Renal cortical epithelial cell (primary cell): Measurements from ENCODE around the gene GALNT1. TPM values are rescaled to one million over a fixed set of nuclear protein-coding genes. Genes with fewer than 3 reads are reported as not detected.
A peak's percentile ranks its signal among the peaks of the same experiment; 100 is the strongest.

Experiments used
- DNase-seq: peaks from one replicate; pipeline ENCODE4 v3.0.0-alpha.2; 2011; ENCODE audit warnings: low read depth
- total RNA-seq: library from RNA; depleted of rRNA; stranded (reverse); fragments of >200 nt; gene quantifications from 2 replicates; pipeline ENCODE4 v1.2.3, GENCODE V29; 2014

Gene GALNT1
- total RNA-seq, 1 donor from 2014 or later: 123 TPM

DNA sequence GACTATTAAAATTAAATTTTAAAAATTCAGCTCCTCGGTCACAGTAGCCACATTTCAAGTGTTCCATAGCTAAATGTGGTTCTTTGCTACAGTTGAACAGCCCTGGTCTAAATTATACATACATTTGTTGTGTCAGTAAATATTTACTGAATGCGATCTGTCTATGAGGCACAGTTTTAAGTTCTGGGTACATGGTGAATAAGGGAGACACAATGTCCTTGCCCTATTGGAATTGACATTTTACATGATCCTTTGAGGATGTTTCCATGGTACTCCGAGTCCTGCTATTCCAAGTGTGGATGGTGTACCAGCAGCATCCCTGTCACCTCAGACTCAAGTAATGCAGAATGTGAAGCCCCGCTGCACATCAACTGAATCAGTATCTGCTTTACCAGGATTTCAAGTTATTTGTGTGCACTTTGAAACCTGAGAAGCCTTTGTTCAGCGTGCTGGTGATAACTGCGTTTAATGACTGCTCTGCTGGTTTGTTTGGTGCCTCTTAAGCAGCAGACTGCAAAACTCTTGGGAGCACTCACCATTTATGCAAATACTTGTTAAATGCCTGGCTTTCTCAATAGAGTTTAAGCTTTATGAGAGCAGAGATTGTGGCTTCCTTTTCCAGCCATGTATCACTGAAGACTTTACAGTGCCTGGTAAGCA lies 1.5 kb downstream of the GALNT1 start:
- peak; percentile 71 for DNase-seq

DNA sequence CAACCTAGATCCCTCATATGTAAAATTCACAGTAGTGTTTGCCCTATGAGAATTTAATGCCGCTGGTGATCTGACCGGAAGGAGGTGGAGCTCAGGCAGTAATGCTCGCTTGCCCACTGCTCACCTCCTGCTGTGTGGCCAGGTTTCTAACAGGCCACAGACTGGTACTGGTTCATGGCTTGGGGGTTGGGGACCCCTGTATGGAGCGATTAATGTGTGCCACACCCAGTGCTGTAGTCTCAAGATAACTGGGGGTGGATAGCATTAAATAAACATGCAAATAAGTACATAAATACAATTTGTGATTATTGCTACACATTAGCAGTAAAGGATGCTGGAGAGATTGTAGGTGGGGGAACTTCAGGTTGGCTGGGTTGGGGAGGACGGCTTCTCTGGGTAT lies 3.2 kb downstream of the GALNT1 start:
- DNase-seq: no peak

DNA sequence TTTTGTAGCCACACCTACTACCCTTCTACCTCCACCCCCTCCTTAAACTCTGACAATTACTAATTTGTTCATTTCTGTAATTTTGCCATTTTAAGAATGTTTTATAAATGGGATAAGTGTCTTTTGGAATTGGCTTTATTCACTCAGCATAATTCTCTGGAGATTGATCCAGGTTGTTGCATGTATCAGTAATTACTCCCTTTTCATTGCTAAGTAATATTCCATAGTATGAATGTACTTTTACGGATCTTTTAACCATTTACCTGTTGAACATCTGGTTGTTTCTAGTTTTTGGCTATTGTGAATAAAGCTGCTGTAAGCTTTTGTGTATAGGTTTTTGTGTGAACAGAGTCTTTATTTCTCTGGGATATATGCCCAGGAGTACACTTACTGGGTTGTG lies 4.1 kb downstream of the GALNT1 start:
- DNase-seq: no peak

DNA sequence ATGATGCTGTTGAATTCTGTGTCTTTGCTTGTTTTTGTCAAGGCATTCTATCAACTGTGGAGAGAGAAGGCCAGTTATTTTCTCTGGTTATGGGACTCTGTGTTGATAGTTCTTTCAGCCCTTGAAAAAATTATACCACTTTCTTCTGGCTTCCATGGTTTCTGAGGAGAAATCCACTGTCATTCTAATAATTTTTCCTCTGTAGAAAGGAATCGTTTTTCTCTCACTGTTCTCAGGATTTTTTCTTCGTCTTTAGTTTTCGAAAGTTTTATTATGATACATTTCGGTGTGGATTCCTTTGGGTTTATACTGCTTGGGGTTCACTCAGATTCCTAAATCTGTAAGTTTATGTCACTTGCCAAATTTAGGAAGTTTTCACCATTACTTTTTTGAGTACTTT lies 6.6 kb downstream of the GALNT1 start:
- DNase-seq: no peak

DNA sequence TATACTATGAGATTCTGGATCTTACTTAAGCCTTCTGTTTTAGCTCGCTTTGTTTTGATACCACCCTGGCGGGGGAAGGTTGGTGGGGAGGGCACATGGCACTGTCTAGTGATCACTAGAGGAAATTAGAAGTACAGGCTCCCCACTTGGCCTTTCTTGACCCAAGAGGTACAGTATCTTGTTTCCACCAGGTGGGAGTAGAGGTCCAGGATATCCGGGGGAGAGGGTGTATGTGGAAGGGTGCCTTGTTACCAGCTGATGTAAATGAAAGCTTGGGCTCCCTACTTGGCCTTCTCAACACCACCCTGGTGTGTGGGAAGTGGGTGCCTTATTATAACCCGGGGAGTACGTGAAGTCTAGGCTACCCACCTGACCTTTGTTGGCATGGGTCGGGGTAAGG lies 7.5 kb downstream of the GALNT1 start:
- DNase-seq: no peak

DNA sequence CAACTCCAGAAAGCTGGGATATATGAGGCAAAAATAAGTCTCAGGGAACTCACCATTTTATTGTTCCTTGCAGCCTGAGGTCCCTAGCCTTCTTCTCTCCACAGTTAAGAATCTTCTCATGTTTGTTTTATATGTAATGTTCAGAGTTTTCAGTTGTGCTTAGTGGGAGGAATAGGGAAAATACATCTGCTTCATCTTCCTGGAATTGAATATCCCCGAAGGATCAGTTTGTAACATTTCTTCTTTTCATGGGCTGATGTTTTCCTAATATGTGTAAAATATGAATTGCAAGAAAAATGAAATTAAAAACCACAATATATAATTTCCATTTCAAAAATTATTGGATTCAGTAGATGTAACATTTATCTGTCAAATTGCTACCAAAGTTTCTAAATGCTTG lies 8.0 kb downstream of the GALNT1 start:
- no peak for DNase-seq

DNA sequence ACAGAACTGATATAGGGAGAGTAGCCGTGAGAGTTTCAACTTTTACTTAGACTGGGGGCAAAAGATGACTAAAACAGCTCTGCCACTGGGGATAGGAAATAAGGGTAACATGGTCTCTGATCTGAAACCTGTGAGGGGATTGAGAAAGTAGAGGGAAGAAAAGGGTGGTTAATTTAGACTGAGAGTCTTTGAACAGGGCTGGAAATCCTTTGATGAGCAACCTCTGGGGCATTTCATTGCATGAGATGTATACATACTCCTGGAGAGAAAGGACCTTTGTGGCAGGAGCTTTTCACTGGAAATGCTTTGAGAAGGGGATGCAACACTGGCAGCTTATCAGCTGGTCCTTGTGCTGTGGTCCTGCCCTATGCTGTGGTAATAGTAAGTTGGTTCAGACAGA lies 9.4 kb downstream of the GALNT1 start:
- no peak for DNase-seq

DNA sequence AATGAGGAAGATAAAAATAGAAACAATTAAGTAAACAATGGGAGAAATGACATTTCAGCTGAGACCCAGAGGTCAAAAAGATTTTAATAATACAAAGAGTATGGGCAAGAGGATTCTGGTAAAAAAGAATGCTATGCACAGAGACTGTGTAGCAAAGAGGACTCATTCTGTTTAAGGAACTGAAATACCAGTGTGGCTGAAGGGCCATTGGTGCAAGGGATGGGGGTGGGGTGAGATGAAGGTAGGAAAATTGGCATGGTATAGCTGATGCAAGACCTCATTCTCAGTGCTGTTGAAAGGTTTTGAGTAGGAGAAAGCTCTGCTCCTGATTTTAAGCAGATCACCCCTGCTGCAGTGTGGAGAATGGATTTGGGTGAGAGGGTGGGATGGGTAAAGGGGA lies 10.8 kb downstream of the GALNT1 start:
- no peak for DNase-seq

DNA sequence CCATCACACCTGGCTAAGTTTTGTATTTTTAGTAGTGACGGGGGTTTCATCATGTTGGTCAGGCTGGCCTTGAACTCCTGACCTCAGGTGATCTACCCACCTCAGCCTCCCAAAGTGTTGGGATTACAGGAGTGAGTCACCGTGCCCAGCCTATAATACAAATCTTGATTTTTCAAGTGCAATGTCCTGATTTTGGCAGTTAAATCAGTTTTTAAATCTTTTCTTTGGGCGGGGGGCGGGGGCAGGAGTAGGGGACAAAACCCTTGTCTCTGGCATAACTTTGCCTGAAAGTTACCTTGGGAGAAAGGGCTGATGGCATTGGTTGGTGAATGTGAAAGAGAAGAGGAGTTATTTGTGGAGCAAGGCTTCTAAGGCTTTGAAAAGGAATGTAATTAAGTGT lies 12.3 kb downstream of the GALNT1 start:
- DNase-seq: no peak

DNA sequence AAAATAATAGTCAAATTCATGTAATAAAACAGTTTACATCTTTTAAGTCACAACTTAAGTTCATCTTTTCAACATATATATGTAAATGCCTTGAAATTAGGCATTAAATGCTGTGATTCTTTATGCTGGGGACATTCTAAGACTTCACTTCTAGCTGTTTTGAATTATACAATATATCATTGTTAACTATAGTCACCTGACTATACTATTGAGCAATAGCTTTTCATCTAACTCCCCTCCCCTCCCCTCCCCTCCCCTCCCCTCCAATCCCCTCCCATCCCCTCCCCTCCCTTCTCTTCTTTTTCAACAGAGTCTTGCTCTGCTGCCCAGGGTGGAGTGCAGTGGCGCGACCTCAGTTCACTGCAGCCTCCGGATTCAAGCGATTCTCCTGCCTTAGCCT lies 16.2 kb downstream of the GALNT1 start:
- DNase-seq: no peak

DNA sequence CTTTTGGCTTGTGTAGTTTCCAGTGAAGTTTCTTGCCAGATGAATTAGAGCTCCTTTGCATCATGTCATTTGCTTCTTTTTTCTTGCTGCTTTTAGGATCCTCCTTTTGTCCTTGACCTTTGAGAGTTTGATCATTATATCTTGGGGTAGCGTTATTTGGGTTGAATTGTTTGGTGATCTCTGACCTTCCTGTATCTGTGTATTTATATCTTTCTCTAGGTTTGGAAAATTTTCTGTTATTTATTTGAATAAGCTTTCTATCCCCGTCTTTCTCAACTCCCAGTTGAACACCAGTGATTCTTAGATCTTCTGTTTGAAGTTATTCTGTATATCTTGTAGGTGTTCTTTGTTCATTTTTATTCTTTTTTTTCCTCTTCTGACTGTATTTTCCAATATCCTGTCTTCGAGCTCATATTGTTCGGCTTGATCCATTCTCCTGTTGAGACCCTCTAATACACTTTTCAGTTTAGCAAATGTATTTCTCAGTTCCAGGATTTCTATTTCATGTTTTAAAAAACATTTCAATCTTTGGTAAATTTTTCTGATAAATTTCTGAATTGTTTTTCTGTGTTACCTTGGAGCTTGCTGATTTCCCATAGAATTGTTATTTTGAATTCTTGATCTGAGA lies 20.8 kb downstream of the GALNT1 start:
- DNase-seq: no peak

DNA sequence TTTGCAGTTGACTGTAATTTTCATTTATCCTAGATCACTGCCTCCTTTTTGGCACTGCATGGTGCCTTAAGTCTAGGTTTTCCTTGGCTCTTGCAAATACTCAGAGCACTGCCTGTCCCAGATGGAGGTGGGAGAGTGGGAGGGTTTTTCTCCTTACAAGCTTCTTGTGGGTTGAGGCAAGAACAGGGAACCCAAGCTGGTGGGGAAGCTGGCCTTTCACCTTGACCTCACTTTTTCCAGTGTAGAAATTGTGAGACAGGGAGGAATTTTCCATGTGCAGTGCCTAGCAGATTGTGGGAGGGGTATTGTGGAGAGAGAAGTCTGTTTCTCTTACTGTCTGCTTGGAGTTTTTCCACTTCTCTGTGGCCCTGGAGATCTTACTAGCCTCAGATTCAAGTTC lies 21.5 kb downstream of the GALNT1 start:
- no peak for DNase-seq

DNA sequence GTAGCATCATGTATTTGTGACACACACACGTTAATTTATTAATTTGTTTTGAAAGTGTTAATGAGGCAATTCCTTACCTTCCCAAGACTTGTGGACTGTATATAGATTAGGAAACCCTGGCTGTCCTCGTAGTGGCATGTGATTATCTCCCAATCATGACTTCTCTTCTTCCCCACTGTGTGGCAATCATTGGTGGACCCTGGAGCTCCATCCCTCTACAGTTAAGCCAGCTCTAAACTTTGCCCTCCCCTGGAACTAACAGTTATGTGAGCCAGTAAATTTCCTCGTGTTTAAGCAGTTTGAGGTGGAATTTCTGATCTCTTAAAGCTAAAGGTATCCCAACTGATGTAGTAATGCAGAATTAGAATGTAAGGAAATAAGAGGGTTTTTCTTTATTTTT lies 22.0 kb downstream of the GALNT1 start:
- no peak for DNase-seq

DNA sequence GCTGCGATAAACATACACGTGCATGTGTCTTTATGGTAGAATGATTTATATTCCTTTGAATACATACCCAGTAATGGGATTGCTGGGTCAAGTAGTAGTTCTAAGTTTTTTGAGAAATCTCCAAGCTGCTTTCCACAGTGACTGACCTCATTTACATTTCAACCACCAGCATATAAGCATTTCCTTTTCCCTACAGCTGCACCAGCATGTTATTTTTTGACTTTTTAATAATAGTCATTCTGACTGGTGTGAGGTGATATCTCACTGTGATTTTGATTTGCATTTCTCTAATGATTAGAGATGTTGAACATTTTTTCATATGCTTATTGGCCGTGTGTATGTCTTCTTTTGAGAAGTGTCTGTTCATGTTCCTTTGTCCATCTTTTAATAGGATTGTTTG lies 22.8 kb downstream of the GALNT1 start:
- DNase-seq: no peak

DNA sequence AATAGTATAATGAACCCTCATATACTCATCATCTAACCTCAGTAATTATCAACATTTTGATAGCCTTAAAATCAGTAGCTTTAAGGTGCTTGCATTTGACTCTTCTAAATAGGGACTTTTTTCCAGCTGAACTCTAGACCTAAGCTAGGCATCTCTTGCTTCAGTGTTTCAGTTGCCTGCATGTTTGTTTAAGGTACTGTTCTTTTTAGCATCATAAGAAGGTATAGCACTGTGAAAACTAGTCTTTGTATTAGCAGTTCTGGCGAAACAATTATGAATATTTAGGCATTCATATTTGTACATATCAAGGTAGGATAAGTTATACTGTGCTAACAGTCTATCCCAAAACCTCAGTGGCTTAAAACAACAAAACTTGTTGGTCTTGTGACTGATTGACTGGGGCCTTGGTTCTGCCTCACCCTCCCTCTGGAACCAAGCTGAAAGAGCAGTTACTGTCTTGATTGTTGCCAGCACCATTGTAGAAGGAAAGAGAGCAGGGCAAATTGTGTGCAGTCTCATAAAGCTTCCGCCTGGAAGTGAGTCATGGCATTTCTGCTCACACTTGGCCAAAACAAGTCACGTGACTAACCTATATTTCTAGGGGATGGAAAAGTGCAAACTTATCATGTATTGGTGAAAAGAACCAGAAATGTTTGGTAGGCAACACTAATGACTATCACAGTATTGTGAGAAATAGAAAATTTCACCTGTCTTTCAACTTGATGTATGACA lies 24.3 kb downstream of the GALNT1 start:
- peak; percentile 37 for DNase-seq

DNA sequence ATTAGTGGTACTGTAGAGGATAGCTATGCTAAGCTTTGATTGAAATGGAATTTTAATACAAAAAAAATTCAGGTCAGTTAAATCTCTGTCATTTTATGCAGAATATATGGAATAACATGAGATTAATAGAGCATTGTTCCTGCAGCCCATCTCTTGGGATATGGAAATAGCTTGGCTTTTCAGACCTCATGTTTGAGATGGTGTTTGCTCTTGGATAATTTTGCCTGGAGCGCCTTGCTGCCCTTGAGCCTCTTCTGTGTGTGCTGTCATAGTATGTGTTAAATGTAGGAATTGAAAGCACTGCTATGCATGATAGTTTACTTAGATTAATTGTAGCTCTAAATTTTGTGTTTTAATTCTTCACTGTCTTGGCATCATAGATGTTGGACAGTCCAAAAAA lies 27.7 kb downstream of the GALNT1 start:
- DNase-seq: no peak

DNA sequence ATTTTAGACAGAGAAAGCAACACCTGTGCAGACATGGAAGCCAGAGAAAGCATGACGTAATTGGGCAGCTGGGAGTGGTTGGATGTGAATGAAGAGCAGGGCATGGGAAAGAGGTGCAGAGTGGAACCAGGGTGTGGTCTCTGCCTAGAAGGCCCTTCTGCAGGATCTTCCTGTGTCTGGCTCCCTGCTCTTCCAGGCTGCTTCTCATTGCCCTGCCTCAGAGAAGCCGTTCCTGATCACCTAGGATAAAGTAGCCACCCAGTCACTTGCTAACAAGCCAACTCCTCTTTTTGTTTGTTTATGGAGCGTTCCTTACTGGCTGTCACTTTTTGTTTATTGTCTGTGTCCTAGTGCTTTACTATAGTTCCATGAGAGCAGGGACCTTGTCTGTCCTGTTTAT lies 28.5 kb downstream of the GALNT1 start:
- DNase-seq: no peak

DNA sequence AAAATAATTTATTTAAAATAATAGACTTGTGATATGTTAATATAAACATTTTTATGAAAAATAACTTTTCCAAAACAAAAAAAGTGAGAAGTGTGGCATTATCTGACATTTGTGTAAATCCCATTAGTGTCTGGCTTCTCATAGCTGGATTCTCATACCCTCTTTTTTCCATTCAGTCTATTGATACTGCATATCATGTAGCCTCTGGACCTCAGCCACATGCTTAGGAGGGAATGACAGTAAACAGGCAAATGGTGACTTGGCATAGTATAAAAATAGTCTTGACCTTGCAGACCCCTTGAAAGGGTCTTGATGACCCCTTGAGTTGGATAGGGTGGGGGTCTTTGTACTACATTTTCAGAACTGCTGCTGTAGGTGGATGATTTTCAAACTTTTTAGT lies 29.2 kb downstream of the GALNT1 start:
- DNase-seq: no peak

DNA sequence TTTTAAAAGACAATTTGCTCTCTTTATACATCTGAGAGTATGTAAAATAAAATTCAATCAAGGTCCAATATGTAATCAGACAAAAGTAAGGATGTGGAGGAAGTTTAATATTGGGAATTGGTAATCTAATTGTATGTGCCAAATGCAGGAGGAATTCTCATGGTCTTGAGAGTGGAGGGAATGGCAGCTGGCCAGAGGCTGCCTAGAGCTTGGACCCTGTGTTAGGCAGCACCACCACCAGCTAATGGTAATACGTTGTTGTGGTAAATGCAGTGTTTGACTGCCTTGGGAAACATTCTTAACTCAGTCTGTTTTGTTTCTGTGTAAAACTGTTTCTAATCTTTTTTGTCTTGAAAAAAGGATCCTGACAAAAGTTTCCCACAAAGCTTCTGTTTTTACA lies 30.0 kb downstream of the GALNT1 start:
- peak; percentile 43 for DNase-seq

DNA sequence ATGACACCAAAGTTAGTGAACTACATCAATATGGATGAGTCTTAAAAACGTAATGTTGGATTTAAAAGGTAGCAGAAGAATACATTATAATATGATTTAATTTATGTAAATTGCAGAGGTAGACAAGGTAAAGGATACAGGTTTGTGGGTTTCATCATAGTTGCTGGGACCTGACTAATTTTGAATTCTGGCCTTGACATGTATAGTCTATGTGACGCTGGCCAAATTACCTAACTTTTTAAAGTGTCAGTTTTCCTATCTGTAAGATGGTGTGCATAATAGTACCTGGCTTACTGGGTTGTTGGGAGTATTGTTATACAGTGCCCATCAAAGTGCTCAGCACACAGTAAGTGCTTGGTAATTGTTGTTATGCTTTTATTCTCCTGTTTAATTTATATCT lies 34.5 kb downstream of the GALNT1 start:
- DNase-seq: no peak

DNA sequence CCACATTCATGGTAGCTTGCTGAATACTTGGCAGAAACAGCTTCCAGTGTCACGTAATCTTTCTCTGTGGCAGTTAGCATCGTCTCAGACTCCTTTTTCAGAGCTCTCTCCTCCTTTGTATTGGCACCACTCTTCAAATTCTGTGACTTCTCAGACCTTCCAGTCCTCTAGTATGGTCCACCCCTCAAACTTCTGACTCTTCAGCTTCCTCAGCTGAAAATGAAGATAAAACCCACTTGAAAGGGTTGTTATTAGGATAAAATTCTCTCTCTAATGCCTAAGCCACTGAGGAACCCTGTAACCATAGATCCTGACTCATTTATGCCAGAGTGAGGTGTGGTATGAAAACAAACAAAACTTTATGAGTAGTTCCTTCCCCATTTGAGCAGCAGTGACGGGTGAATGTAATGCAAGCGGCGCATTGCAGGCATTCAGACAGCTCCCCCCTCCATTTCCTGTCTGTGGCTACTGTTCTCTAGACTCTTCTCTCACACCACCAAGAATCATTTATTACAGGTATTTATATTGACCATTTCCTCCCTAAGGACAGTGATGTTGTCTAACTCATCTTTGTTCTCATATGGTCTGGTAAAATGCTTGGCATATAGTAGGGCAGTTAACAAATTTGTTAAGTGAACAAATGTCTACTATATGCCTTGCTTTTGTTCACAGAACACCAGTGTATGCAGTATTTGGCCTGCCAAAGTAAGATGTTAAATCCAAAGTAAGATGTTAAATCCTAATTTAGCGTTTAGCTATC lies 35.3 kb downstream of the GALNT1 start:
- peak; percentile 90 for DNase-seq

DNA sequence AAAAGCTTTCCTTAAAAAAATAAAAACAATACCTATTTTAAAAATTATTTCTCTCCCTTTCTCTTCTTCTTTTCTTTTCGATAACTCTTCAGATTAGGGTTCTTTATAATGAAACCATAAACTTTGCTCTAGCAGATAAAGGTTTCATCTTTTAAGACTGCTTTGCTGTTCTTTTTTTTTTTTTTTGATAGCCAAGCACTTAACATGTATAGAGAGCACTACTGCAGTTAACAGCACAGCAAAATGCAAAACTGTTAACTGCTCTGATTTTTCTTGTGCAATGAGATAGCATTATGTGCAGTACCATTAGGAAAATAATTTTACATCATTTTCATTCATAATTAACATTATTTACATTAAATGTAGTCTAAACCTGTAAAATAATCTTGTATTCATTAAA lies 36.3 kb downstream of the GALNT1 start:
- DNase-seq: no peak

DNA sequence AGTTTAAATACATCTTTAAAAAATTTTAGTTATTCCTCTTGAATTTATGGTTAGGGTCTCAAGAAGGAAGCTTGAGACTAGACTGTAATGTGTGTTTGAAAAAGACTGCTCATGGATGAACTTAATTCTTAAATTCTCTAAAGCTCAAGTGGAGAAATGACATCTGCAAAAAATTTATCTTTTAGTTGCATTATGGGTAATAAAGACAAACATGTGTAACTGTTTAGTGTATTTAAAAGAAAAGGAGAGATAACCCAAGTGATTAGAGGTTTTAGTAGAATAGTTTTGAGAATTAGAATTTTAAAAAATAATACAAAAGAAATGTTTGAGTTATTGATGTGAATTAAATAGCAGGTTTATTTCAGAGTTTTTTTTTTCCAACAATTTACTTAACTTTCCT lies 36.7 kb downstream of the GALNT1 start:
- DNase-seq: no peak
